Measurements from ENCODE around the gene TMEM184A.
A peak's percentile ranks its signal among the peaks of the same experiment; 100 is the strongest.
"Not testable (repeated sequence)": the region's sequence is repeated elsewhere in the genome, so short reads cannot be mapped to it uniquely, and the experiment has no call there.

The TMEM184A gene

DNA sequence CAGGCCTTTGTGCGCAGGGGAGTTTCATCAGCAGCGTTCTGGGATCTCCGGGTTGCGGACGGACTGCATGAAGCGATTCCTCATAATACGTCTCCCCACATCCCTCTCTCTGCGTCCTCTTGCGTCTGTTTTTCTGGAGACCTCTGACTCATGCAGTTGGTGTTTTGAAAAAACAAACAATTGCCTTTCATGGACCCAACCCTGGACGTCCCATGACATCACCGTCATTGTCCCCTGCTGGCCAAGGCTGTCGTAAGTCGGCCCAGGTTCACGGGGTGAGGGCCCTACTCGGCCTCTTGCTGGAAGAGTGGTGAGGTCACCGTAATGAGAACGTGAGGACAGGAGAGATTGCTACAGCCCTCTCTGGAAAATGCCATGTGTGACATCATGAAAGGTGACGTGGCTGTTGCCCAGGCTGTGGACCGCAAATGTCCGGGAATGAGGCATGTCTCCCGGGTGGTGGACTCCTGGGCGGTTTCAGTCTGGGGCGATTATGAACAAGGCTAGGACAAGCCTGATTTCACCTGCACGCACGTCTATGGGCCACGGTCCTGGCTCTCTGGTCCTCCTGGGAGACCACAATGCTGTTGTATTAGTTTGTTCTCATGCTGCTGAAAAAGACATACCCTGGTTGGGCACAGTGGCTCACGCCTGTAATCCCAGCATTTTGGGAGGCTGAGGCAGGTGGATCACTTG, 35.3 kb downstream of the TMEM184A start:
- no peak for DNase-seq

DNA sequence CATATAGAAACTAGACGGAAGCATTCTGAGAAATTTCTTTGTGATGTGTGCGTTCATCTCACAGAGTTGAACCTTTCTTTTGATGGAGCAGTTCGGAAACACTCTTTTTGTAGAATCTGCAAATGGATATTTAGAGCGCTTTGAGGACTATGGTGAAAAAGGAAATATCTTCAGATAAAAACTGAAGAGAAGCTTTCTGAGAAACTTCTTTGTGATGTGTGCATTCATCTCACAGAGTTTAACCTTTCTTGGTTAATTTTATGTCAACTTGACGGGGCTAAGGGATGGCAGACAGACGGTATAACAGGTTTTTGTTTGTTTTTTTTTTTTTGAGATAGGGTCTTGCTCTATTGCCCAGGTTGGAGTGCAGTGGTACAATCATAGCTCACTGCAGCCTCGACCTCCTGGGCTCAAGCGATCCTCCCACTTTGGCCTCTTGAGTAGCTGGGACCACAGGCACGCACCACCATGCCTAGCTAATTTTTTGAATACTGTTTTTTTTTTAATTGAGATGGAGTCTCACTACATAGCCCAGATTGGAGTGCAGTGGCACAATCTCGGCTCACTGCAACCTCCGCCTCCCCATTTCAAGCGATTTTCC, 36.6 kb downstream of the TMEM184A start:
- DNase-seq = not testable (repeated sequence)

DNA sequence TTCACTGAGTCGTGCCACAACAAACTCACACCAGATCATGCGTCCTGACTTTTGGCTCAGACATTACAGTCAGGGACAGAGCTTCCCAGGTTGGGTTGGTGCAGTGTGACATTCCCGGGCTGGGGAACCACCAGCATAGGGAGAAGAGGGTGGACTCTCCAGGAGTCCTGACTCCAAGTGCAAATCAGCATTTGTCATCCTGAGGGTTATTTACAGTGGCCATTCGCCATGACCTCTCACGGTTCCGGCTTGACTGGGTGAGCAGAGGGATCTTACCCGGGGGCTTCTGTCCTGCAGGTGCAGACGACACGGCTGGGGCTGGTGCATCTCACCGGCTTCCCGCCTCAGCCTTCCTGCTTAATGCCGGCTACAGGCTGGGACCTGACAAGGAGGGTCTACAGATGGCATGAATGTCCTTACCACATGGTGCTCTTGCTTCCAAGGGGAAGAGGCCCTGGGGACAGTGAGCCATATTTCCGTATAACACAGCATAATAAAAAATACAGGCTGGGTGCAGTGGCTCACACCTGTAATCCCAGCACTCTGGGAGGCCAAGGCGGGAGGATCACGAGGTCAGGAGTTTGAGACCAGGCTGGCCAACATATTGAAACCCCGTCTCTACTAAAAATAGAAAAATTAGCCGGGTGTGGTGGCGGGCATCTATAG, 39.3 kb downstream of the TMEM184A start:
- DNase-seq = no peak

- not testable (repeated sequence) for DNase-seq
Observed at GRCh38 chr7:1515509-1515967, 40.5 kb downstream of the TMEM184A start.

- DNase-seq = no peak
Observed at GRCh38 chr7:1514995-1515401, 41.0 kb downstream of the TMEM184A start.

DNA sequence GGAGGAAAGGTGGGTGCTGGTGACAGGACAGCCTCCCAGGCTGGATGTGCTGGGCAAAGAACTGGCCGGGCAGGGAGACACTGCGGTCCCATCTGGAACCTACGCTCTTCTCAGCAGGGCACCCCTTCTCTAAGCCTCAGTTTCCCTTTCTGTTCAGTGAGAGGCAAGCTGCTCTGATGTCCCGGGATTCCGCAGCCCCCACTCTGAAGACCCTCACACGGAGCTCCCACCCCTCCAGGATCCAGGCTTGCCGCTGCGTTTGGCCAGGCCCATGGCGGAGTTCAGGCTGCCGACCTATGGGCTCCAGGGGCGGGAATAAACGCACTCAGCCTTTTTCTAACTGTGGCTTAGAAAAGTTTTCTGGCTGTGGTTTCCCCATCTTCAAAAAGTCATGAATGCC, 41.6 kb downstream of the TMEM184A start:
- DNase-seq = no peak

GRCh38 chr7:1513657-1514095, 42.3 kb downstream of the TMEM184A start:
- DNase-seq = no peak

DNA sequence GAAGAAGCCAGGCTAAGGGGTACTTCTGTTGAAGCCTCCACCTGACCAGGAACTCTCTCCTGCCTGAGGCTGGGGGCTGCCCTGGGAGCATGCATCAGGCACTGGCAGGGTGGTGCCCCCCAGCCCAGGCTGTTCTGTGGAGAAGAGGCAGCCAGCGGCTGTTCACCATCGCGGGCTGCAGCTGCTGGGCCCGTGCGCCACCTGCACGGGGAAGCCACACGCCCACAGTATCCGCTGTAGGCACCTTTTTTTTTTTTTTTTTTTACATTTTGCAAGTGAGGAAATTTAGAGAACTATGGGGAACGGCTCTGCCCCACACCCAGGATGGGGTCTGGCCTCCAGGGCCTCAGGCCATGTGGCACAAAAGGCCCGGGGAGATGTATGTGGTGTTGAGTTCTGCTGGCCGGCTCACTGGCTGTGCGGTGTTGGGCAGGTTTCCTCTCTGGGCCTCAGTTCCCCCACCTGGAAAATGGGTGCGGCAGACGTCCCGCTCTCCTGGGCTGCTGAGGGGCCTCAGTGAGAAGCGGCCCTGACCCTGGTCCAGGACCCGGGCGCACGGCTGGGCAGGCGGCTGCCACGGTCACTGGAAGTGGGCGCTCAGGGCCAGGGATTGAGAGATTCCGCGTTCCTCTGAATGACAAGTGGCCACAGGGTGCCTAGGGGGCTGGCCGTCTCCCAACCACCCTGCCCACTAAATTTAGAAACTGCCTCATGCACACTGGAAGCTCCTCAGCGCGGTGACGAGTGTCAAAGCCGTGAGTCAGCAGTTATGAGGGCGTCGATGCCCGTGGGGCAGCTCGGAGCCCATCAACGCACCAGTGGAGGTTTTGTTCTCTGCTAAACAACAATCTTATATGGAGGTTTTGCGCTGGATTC, 43.0 kb downstream of the TMEM184A start:
- DNase-seq = peak; percentile 48

GRCh38 chr7:1511444-1512422, 44.3 kb downstream of the TMEM184A start:
- no peak for DNase-seq

DNA sequence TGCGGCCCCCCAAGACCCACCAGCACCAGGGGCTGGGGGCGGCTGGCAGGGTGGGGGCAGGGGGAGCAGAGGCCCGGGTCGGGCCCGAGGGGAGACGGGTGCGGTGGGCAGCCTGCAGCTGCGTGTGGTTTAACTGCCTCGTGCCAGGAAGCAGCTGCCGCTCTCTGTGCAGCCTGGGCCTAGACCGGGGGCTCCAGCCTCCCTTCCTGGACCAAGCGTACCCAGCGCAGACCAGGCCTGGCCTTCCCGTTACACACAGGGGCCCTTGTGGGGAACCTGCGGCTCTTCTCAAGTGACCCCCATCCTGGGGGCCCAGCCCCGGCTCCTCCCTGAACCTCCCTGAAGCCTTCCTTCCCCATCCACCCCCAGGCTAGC, 45.2 kb downstream of the TMEM184A start:
- DNase-seq = no peak

DNA sequence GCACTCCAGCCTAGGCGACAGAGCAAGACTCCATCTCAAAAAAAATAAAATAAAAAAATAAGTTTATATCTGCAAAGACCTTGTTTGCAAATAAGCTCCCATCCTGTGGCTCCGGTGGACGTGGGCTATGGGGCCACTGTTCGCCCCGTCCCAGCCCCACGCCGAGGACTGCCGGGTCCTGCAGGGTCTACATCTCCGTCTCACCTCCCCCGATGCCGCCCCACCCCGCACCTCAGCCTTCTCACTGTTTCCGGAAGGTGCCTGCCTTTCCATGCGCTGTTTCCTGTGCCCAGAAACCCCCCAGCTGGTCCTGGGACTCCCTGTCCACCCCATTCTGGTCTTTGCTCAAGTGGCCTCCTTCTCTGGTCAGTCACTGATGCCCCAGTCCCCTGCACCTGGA, 46.8 kb downstream of the TMEM184A start:
- DNase-seq = no peak

DNA sequence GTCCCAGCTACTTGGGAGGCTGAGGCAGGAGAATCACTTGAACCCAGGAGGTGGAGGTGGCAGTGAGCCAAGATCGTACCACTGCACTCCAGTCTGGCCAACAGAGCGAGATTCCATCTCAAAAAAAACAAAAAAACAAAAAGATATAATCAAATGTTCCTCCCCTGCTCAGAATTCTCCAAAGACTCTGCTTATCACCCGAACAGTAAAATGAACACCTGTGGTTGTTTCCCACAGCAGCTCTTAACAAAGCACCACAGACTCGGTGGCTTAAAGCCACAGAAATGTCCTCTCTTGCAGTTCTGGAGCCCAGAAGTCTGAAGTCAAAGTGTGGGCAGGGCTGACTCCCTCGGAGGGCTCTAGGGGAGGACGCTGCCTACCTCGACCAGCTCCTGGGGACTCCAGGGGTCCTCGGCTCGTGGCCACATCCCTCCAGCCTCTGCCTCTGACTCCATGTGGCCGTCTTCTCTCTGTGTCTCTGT, 47.7 kb downstream of the TMEM184A start:
- no peak for DNase-seq

- DNase-seq = no peak
Observed at GRCh38 chr7:1505731-1506550, 50.1 kb downstream of the TMEM184A start.

- peak; percentile 91 for DNase-seq
Observed at GRCh38 chr7:1503816-1504775, 51.9 kb downstream of the TMEM184A start, which contains the start of gene INTS1. INTS1 (minus strand) TSS chr7:1504389; CDS start chr7:1503960, 429 bp downstream.

DNA sequence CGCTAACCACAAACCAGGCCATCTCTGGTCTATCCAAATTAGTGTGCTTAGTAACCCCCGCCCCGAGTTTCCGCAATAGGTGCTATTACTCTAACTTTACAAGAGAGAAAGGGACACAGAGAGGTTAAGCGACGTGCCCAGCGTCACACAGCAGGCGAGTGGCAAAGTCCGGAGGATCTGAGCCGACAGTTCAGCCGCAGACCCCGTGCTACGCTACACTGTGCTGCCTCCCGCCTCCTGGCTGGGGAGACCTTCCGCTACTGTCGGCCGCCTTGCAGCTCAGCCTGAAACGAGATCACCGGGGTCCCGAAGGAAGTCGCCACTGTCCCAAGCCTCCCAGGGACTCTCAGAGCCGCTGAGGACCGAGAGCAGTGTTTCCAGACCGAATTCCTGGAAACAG, 52.6 kb downstream of the TMEM184A start:
- no peak for DNase-seq

GRCh38 chr7:1502845-1503244, 53.2 kb downstream of the TMEM184A start:
- no peak for DNase-seq

GRCh38 chr7:1501487-1502270, 54.3 kb downstream of the TMEM184A start:
- DNase-seq = no peak

- DNase-seq = no peak
Observed at GRCh38 chr7:1500064-1500807, 55.8 kb downstream of the TMEM184A start.
